Natural killer cell treated with Interleukin-12 subunit alpha and Interleukin-12 subunit beta and Interleukin-15 and Interleukin-18, amount 100 ng/mL, for 72 hours (primary cell): ENCODE measurements around the gene VBP1. TPM values are rescaled to one million over a fixed set of nuclear protein-coding genes. Genes with fewer than 3 reads are reported as not detected.
"Not testable (repeated sequence)": the region's sequence is repeated elsewhere in the genome, so short reads cannot be mapped to it uniquely, and the experiment has no call there.

Experiments
- ATAC-seq, 2 donors: fragments of 150-1000 bp; cut with Tn5 transposase in 1 of 2; sonication (Bioruptor Pico), chemical (Tn5 transposase) in 1 of 2; 2 replicates each; pipeline ENCODE4 v1.10.0; 2021
- DNase-seq: peaks from one replicate; pipeline ENCODE4 v3.0.0; 2022; ENCODE audit warnings: low spot score
- H3K27ac Mint-ChIP-seq, 2 donors: 1 replicate in 1 of 2; 2 replicates in 1 of 2; pipeline ENCODE4 v1.8.0; 2022; ENCODE audit warnings: mixed read lengths in 2 of 2, mild to moderate bottlenecking in 1 of 2, moderate library complexity in 1 of 2
- H3K27me3 Mint-ChIP-seq, 2 donors: 1 replicate in 1 of 2; 2 replicates in 1 of 2; pipeline ENCODE4 v1.8.0; 2022; ENCODE audit warnings: mixed read lengths in 2 of 2
- H3K36me3 Mint-ChIP-seq: one replicate; pipeline ENCODE4 v1.8.0; 2022; ENCODE audit warnings: mixed read lengths
- H3K4me1 Mint-ChIP-seq, 2 donors: 1 replicate in 1 of 2; 2 replicates in 1 of 2; pipeline ENCODE4 v1.8.0; 2022; ENCODE audit warnings: low read depth in 2 of 2, mixed read lengths in 2 of 2, mild to moderate bottlenecking in 1 of 2
- H3K4me3 Mint-ChIP-seq: one replicate; pipeline ENCODE4 v1.8.0; 2022; ENCODE audit warnings: mixed read lengths
- H3K9me3 Mint-ChIP-seq: 2 replicates; pipeline ENCODE4 v1.8.0; 2022; ENCODE audit warnings: mixed read lengths
- total RNA-seq, 2 donors: library from RNA; stranded (reverse); gene quantifications; one replicate each; pipeline ENCODE4 v1.2.3, GENCODE V29; 2022

VBP1 gene
- total RNA-seq: 10 to 100 TPM; 54.1 to 64.7 TPM

GRCh38 chrX:155216179-155216939 lies at the start of gene VBP1:
VBP1 (plus strand) TSS chrX:155216460; CDS start chrX:155216483, 23 bp downstream.
- H3K4me3 Mint-ChIP-seq: peak within 1 kb of the TSS; percentile 98
- DNase-seq: peak; percentile 92
- H3K27ac Mint-ChIP-seq: peak within 1 kb of the TSS; percentile 85 to 92
- peaks cover under 1% of the 10 kb centered on the region for H3K36me3 Mint-ChIP-seq
- peaks cover 0 to 6% of the 10 kb centered on the region in 2 donors for H3K27me3 Mint-ChIP-seq
- H3K4me1 Mint-ChIP-seq: peaks cover 19 to 21% of the 10 kb centered on the region in 2 donors
- ATAC-seq: peak; percentile 99 to 100
- no peaks in the 10 kb centered on the region for H3K9me3 Mint-ChIP-seq

GRCh38 chrX:155169881-155170280 lies 46.4 kb upstream of the VBP1 start:
- Mint-ChIP-seq H3K27me3 (peaks cover 0 to 17% of the 10 kb centered on the region in 2 donors), H3K36me3 (no peaks in the 10 kb centered on the region), H3K4me3 (no peak overlapping the region), H3K9me3 (no peaks in the 10 kb centered on the region), H3K27ac (no peak overlapping the region), H3K4me1 (no peaks in the 10 kb centered on the region)
- ATAC-seq (no peak), DNase-seq (no peak)

GRCh38 chrX:155179346-155179997 lies 36.8 kb upstream of the VBP1 start:
- Mint-ChIP-seq H3K9me3 (peaks cover 4% of the 10 kb centered on the region), H3K4me1 (no peaks in the 10 kb centered on the region), H3K4me3 (no peak overlapping the region), H3K27ac (no peak overlapping the region), H3K36me3 (no peaks in the 10 kb centered on the region), H3K27me3 (peaks cover 3 to 8% of the 10 kb centered on the region in 2 donors)
- no peak for ATAC-seq
- no peak for DNase-seq

- Mint-ChIP-seq H3K4me3 (no peak overlapping the region), H3K4me1 (no peaks in the 10 kb centered on the region), H3K27me3 (peaks cover 21 to 30% of the 10 kb centered on the region in 2 donors), H3K36me3 (peaks cover 11% of the 10 kb centered on the region), H3K9me3 (peaks cover 12% of the 10 kb centered on the region), H3K27ac (no peak overlapping the region)
- no peak for ATAC-seq
- no peak for DNase-seq
Measured at GRCh38 chrX:155188786-155189185, 27.5 kb upstream of the VBP1 start.

GRCh38 chrX:155211208-155211607 lies 5.1 kb upstream of the VBP1 start:
- Mint-ChIP-seq H3K27ac (no peak overlapping the region), H3K4me3 (no peak overlapping the region)

GRCh38 chrX:155213731-155214130 lies 2.5 kb upstream of the VBP1 start:
- ATAC-seq (no peak), DNase-seq (no peak)
- H3K27ac Mint-ChIP-seq: no peak overlapping the region
- no peak overlapping the region for H3K4me3 Mint-ChIP-seq
- H3K9me3 Mint-ChIP-seq: no peaks in the 10 kb centered on the region
- H3K36me3 Mint-ChIP-seq: no peaks in the 10 kb centered on the region
- peaks cover 6 to 8% of the 10 kb centered on the region in 2 donors for H3K27me3 Mint-ChIP-seq
- peaks cover 16 to 18% of the 10 kb centered on the region in 2 donors for H3K4me1 Mint-ChIP-seq

More at GRCh38 chrX:155211208-155211607, 5.1 kb upstream of the VBP1 start:
- Mint-ChIP-seq H3K4me1 (peaks cover 3 to 4% of the 10 kb centered on the region in 2 donors), H3K27me3 (peaks cover 6 to 11% of the 10 kb centered on the region in 2 donors), H3K9me3 (no peaks in the 10 kb centered on the region), H3K36me3 (no peaks in the 10 kb centered on the region)
- DNase-seq: no peak
- no peak for ATAC-seq

GRCh38 chrX:155215443-155216178 lies 649 bp upstream of the VBP1 start:
- Mint-ChIP-seq H3K27ac (peak overlapping the region; percentile 85 to 92), H3K36me3 (no peaks in the 10 kb centered on the region), H3K27me3 (peaks cover 0 to 6% of the 10 kb centered on the region in 2 donors), H3K4me1 (peaks cover 19 to 21% of the 10 kb centered on the region in 2 donors), H3K9me3 (no peaks in the 10 kb centered on the region), H3K4me3 (peak overlapping the region; percentile 98)
- ATAC-seq (peak in 1 of 2 donors; percentile 40), DNase-seq (no peak)

- H3K4me1 Mint-ChIP-seq: peaks cover 19 to 21% of the 10 kb centered on the region in 2 donors
- peak overlapping the region; percentile 85 to 92 for H3K27ac Mint-ChIP-seq
- no peak for ATAC-seq
- H3K9me3 Mint-ChIP-seq: no peaks in the 10 kb centered on the region
- peaks cover 7% of the 10 kb centered on the region for H3K36me3 Mint-ChIP-seq
- peaks cover 0 to 6% of the 10 kb centered on the region in 2 donors for H3K27me3 Mint-ChIP-seq
- no peak for DNase-seq
- peak overlapping the region; percentile 98 for H3K4me3 Mint-ChIP-seq
Measured at GRCh38 chrX:155216940-155217440, 730 bp downstream of the VBP1 start.

- H3K27me3 Mint-ChIP-seq: no peaks in the 10 kb centered on the region
- DNase-seq (no peak), ATAC-seq (no peak)
- peaks cover 19 to 21% of the 10 kb centered on the region in 2 donors for H3K4me1 Mint-ChIP-seq
- no peaks in the 10 kb centered on the region for H3K9me3 Mint-ChIP-seq
- H3K27ac Mint-ChIP-seq: no peak overlapping the region
- peak overlapping the region; percentile 98 for H3K4me3 Mint-ChIP-seq
- peaks cover 10% of the 10 kb centered on the region for H3K36me3 Mint-ChIP-seq
Measured at GRCh38 chrX:155218777-155219176, 2.5 kb downstream of the VBP1 start.

- Mint-ChIP-seq H3K27me3 (no peaks in the 10 kb centered on the region), H3K36me3 (peaks cover 15% of the 10 kb centered on the region), H3K4me1 (peaks cover 15 to 21% of the 10 kb centered on the region in 2 donors), H3K27ac (no peak overlapping the region), H3K9me3 (no peaks in the 10 kb centered on the region), H3K4me3 (no peak overlapping the region)
- ATAC-seq (no peak), DNase-seq (no peak)
Measured at GRCh38 chrX:155221351-155221750, 5.1 kb downstream of the VBP1 start.

GRCh38 chrX:155223746-155224145 lies 7.5 kb downstream of the VBP1 start:
- H3K4me3 Mint-ChIP-seq, ATAC-seq, H3K9me3 Mint-ChIP-seq, H3K27ac Mint-ChIP-seq, H3K27me3 Mint-ChIP-seq, H3K4me1 Mint-ChIP-seq, DNase-seq: not testable (repeated sequence)
- peaks cover 15% of the 10 kb centered on the region for H3K36me3 Mint-ChIP-seq

GRCh38 chrX:155225774-155226173 lies 9.5 kb downstream of the VBP1 start:
- no peak for ATAC-seq
- H3K4me3 Mint-ChIP-seq: no peak overlapping the region
- no peak overlapping the region for H3K27ac Mint-ChIP-seq
- H3K36me3 Mint-ChIP-seq: peaks cover 22% of the 10 kb centered on the region
- no peaks in the 10 kb centered on the region for H3K27me3 Mint-ChIP-seq
- H3K9me3 Mint-ChIP-seq: no peaks in the 10 kb centered on the region
- H3K4me1 Mint-ChIP-seq: peaks cover 0 to 5% of the 10 kb centered on the region in 2 donors
- no peak for DNase-seq

- Mint-ChIP-seq H3K4me1 (peaks cover 0 to 2% of the 10 kb centered on the region in 2 donors), H3K36me3 (peaks cover 19% of the 10 kb centered on the region), H3K27me3 (no peaks in the 10 kb centered on the region), H3K9me3 (no peaks in the 10 kb centered on the region), H3K27ac (no peak overlapping the region), H3K4me3 (no peak overlapping the region)
- no peak for ATAC-seq
- no peak for DNase-seq
Measured at GRCh38 chrX:155231163-155231562, 14.9 kb downstream of the VBP1 start.
